TTC549 (cell line): ENCODE data around the gene EVX2.

Experiments
- FAIRE-seq: peaks from 2 replicates; lab custom pipeline; 2012; peaks lifted over from hg19 to GRCh38; lab: Jason Lieb, UNC

EVX2 gene

DNA sequence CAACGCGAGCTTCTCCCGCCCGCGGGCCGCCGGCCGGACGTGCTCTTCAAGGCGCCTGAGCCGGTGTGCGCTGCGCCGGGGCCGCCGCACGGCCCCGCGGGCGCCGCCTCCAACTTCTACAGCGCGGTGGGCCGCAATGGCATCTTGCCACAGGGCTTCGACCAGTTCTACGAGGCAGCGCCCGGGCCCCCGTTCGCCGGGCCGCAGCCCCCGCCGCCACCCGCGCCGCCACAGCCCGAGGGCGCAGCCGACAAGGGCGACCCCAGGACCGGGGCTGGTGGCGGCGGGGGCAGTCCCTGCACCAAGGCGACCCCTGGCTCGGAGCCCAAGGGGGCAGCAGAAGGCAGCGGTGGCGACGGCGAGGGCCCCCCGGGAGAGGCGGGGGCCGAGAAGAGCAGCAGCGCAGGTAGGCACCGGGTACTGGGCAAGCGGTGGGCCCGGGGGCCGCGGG lies 24.0 kb upstream of the EVX2 start:
- FAIRE-seq: no peak

DNA sequence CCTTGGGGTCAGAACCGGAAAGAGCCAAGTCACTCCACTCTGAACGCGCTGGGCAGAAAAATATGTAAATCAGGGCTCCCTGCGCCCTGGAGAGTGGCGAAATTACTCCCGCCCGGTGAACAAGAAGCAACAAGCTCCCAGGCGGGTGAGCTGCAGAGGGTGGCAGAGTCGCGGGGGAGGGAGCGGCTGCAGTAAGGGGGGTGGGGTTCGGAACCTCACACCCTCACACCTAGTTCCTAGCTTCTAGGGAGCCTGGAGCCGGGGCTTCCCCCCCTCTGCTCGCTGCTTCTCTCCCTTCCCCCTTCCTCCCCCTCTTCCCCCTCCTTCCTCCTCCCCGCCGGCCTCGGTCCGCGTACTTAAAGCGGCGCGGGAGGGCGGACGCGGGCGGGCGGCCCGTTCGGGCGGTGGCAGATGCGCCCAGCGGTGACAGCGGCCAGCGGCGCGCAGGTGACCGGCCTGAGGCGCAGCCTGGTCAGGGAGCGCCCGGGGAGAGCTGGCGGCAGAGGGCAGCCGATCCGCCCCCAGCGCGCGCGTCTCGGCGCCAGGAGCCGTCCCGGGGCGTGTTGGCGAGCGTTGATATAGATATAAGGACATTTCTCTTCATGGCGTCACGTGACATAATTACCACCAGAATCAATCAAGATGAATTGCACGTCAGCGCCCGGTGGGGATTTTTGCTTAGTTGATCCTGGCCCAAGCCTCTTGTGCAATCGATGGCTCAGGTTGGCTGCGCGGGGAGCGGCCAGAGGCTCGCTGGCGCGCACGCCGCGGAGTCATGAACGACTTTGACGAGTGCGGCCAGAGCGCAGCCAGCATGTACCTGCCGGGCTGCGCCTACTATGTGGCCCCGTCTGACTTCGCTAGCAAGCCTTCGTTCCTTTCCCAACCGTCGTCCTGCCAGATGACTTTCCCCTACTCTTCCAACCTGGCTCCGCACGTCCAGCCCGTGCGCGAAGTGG lies 23.1 kb upstream of the EVX2 start, which contains the start of gene HOXD11:
Gene HOXD11 (plus strand): TSS at position 700 of the 959 bp plus-strand sequence. CDS start 76 bp downstream, at position 776.
- FAIRE-seq: no peak

DNA sequence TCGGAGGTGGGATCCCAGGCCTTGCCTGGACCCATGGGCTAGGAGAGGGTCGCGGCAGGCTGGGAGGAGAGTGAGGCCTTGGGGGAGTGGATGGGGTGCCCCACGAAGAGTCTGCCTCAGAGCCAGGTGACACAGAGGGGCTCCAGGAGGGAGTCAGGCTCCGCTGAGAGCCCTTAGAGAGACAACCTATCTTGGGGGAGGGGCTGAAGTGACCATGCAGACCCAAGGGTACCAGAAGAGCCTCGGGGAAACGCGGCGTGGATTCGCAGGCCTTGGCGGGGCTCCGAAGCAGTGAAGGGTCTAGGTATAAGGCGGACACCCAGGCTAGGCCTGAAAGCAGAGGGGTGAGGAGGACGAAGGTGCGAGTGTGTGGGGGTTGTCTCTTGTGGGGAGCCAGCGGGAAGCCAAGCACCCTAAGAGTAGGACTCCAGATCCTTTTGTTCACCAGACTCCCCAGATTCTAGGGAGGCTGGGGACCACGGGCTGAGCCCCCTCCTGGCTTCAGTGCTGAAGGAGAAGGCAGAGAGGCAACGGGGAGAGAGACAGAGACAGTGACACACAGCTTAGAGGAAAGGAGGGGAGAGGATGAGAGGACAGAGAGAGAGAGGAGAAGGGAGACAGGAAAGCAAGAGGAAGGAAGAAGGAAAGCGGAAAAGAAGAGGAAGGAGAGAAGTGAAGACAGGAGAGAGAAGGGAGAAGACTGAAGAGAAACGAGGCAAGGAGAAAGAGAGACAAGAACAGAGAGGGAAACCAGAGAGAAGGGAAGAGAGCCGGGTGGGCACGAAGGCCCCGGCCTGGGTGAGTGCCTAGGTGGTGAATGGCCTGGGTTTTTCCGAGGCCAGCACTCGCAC lies 22.2 kb upstream of the EVX2 start:
- no peak for FAIRE-seq

DNA sequence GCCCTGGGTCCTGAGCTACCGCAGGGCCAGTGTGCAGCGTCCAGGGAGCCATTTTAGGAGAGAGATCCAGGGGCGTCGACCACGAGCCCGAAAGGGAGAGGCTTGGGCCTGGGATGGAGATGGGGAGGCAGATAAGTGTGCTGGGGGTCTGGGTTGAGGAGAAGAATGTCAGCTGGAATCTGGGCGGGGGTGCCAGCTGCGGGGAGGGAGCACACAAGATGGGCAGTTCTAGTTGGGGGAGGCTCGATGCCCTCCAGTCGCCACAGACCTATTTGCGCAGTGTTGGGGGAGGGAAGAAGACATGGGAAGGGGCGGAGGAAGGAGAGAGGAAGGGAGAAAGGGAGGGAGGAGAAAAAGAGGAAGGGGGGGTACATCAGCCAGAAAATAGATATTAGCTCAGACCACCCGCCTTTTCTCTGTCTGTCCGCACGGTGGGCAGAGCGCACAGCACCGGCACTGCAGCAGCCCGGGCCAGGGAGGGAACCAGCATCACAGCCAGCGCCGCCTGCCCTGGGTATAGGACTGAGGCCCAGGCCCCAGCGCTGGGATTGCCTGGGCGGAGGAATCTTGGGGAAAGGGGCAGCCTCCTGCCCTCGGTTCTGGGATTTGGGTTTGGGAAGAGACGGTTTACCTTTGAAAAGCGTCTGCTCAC lies 21.4 kb upstream of the EVX2 start:
- no peak for FAIRE-seq

DNA sequence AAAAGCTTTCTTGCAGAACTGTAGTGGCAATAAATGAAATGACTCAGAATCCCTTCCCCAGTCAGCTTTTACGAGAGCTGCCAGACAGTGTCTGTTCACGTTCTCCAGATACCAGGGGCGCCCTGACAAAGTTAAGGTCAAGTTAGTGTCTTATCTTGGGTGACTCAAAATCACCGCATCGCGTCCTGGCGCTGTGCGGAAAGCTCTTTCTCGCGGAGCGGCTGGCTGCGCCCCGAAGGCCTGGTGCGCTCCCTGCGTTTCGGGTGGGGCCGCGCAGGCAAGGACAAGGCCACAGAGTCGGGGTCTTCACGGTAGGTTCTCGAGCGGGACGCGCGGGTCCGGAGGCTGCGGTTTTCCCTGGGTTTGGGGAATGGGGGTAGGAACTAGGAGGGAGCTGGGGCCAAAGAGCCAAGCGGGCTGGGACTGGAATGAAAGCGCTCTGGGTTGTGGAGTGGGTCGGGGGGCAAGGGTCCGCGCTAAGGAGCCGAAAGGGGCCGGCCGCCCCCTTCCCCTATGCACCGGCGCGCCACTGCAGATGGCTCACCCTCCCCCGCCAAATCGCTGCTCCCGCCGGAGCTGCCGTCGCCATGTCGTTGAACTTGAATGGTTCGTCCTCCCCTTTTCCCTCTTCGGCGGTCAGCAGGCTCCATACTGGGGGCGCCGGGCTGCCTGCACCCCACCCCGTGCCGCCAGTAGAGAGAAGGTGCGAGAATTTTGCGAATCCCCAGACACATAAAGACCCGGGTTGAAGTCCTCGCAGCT lies 20.7 kb upstream of the EVX2 start:
- FAIRE-seq: no peak

DNA sequence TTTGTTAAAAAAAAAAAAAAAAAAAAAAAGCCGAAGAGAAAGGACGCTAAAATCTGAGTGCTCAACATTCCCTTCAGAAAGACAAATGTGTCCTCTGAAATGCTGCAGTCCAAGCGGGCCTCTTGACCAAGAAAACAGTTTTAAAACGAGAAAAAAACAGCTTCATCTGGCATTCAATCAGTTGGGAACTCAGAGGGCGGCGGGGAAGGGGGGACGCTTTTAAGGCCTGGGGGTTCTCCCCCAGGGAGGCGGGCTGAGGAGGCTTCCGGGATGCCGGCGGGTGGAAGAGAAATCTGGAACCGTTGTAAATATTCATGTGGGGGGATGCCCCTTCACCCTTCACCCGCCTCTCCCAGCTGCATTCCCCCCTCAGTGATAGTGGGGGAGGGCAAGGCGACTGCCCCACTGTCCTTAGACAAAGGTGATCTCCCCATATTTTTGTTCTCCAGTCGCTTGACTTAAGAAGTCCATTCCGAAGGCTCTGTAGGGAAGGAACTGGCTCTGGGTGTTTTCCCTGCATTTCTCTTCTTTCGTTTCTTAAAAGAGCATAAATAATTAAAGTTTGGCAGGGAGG lies 20.1 kb upstream of the EVX2 start:
- no peak for FAIRE-seq

DNA sequence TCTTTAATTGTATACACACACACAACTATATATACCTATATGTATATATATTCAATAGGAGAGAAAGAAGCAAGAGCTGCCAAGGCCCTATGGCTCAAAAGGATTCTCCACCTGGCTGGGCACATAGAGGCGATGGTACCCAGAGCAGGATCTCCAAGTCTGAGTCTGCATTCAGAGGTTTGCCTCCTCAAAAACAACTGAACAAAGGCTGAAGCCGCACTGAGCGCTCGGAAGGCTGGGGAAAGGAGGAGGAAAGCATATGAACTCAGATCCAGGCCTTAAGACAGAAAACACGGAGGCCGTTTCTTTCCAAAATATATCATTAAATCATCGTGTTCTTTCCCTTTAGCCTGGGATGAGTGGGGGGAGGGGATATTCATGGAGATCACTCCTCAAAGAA lies 19.4 kb upstream of the EVX2 start:
- FAIRE-seq: no peak

DNA sequence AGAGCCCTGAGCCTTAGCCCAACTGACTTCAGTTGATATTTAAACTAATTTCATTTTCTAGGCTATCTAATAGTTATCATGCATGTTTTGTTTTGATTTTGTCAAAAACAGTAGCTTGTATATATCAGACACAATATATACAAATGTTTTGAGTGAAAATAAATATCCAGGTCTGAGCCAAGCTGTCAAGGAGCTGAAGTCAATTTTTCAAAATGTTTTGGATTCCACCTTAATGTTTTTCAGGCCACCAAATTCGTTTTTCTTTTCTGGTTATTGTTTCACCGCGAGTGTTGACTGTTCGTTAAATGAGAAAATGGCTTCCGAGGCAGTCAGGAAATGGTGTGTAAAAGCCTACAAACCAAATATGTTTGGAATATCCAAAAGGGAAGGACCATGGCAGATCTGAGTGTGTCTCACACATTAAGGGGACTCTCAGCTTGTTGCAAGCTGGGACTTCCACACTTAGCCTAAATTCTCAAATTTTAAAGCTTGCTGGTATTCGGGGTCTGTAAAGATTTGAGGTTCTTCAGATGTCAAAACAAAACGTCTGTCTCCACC lies 18.6 kb upstream of the EVX2 start:
- no peak for FAIRE-seq

DNA sequence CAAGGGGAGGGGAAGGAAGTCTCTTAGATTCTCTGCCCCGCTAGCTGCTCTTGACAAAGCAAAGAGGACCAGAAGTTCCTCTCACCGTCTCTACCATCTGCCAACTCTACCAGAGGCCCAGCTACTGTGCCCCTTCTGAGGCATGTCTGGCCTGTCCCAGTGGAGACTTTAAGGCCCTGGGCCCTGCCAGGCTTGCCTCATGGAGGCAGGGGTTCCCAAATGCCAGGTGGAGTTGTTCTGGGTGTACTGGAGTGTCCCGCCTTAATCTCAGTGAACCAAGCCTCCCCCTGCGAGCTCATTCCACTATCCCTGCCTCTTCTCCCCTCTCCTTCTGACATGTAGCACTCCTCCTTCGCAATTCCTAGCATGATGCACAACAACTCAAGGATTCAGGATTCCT lies 18.1 kb upstream of the EVX2 start:
- FAIRE-seq: no peak

DNA sequence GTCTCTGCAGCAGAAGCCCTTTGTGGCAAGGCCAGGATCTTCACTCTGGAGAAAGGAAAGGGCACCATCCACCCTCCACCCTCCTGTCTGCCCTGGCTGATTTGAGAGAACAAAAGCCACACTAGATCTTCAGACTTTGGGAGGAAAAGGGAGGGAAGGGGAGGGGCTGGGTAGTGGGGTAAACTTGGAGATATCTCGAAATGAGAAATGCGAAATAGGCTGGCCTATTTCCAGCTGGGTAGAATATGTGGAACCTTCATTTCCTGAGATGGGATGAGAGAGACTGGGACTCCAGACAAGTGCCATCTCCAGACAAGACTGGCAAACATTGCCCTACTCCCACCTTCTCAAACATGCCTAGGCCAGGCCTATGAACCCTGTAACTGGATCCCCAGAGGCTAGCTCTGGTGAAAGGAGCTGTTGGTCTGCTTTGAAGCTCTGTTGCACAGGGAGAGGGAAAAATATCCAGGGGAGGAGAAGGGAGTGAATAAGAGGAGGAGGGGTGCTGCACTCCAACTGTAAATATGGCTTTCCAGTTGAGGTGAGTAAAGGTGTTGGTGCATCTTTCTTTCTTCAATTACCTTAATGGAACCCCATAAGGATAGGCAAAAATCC lies 17.6 kb upstream of the EVX2 start:
- no peak for FAIRE-seq

DNA sequence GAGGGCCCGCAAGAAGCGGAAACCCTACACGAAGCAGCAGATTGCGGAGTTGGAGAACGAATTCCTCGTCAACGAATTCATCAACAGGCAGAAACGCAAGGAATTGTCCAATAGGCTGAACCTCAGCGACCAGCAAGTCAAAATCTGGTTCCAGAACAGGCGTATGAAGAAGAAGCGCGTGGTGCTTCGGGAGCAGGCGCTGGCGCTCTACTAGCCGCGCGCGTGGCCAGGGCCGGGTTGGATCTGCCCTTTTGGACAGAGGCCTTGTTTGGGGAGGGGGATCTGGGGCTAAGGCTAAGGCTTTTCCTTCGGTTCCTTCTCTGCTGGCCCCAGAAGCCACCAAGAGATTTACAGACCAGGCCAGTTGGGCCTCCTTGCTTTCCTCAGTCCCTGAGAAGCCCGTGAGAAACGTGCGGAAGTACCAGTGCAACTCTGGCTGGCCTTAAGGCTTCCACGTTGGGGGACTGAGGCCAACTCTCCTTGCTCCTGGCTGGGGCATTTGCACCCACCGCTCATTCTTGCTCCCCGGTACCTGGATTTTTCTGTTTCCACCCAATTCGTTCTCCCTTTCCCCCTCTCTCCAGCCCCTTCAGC lies 16.9 kb upstream of the EVX2 start:
- FAIRE-seq: no peak

DNA sequence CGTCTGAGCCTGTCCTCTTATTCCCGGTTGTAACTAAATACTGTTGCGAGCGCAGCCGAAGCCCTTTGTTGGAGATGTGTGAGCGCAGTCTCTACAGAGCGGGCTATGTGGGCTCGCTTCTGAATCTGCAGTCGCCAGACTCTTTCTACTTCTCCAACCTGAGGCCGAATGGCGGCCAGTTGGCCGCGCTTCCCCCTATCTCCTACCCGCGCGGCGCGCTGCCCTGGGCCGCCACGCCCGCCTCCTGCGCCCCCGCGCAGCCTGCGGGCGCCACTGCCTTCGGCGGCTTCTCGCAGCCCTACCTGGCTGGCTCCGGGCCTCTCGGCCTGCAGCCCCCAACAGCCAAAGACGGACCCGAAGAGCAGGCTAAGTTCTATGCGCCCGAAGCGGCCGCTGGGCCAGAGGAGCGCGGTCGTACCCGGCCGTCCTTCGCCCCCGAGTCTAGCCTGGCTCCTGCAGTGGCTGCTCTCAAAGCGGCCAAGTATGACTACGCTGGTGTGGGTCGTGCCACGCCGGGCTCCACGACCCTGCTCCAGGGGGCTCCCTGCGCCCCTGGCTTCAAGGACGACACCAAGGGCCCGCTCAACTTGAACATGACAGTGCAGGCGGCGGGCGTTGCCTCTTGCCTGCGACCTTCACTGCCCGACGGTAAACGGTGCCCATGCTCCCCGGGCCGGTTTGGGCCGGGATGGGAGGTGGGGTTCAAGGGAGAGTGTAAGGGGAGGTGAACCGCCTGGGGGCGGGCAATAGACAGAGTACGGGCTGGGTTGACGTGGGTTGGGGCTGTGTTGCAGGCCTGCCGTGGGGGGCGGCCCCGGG lies 16.2 kb upstream of the EVX2 start, which contains the start of gene HOXD12:
Gene HOXD12 (plus strand): TSS at position 68 of the 819 bp plus-strand sequence. CDS start 7 bp downstream, at position 75.
- no peak for FAIRE-seq

DNA sequence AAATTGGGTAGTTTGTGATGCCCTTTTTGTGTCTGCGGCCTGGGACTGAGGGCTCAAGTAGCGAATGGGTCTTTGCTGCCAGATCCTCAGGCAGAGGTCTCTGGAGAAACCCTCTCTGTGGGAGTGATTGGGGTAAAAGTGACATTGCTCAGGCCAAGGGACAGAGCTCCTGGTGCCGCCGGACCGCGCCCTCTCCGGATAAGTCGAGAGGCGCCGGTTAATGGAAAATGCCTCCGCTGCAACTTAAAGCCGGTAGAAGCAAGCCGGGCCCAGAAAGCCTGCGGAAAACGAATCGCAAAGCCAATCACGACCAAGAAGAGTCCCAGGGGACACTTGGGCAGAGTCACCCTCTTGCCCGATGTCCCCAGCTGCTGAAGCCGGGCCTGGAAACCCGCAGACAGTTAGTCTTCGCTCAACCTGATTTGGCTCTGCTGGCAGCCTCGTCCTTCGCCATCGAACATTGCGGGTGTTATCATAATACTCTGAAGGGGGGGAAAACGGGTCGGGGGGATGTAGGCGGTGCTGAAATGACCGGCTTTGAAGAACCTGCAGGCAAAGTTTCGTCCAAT lies 15.5 kb upstream of the EVX2 start:
- no peak for FAIRE-seq

DNA sequence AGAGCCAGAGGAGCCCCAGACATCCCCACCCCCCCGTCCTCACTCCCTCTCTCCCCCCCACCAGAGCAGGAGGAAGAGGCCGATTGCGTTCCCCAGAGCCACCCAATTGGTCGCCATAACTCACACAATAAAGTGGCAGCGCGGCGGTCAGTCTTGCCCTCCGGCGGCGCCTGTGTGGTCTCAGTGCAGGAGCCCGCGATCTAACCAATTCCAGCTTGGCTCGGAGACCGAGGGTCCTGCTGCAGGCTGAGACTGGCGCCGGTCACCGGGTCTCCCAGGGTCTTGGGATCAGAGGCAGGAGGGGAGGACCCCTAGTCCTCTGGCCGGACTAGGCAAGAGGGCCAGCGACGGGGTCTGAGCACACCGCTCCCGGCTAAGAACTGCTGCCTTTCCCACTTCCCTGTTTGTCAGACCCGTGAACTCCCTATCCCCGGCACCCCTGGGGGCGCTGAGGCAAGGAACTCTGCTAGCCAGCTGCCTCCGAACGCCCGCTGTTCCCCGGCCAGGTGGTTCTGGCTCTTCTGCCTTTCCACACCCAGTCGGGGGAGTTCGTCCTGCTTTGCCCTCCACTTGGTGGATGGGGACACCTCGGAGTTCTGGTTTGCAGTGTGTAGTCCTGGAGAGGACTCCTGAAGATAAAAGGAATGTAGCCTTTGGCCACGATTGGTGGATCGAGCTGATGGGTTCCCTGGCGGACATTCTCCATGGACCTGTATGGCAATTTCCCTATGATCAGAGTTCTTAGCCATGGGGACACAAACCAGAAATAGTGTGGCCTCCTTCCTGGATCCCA lies 14.8 kb upstream of the EVX2 start:
- FAIRE-seq: no peak

DNA sequence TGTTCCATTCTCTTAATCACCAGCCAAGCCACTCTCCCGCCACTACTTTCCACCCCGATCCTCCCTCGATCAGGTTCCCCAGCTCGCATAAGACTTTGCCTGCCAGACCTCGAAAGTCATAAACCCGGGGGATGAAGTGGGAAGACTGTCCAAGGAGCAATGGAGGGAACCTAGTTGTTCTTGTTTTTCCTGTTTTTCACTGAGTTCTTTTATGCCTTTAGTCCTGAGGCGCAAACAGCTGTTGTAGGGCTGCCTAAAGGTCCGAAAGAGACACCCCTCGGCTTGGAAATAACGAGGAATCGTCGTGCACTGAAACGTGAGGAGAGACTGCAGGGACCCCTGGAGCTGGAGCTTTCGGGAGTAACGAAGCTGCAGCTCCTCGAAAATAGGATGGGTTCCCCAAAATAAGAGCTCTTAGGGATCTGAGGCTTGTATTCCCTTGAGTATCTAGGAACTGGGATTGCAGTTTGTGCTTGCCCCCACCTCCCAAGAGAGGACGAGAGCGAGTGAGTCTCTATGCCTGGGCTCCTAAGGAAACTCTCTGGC lies 14.1 kb upstream of the EVX2 start:
- no peak for FAIRE-seq

DNA sequence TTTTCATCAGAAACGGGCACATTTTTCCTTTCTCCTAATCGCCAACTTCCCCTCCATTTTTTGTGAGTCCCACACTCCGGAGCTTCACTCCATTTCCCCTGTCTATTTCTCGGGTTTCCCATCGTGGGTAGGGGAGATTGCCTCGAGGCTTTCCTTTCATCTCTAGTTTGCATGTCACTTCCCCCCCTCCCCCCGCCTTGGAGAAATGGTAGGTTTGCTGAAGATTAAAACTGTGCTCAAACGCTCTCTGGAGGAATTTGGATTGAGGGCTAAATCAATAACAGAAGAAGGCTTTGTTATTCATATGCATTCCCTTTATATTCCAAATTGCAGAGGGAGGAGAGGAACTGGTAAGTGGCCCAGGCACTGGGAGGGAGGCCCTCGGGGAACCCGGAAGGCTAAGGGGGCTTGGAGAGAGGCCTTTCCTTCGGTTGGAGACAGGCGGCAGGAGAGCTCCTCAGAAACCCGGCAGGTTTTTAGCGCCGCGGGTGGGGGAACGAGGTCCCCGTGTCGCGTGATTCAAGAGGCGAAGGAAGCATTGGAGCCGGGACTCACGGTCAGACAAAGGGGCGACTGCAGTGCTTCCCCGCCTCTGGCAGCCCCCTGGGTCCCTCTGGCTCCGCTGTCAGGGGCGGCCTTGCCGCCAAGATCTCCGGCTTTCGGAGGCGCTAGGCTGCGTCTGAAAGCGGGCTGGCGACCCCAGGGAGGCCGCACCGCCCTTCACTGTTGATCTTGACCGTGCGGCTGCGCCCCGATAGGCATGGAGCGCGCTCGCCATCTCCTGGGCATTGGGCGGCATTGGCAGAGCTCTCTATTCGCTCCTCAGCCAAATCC lies 13.4 kb upstream of the EVX2 start:
- FAIRE-seq: no peak
